SU-DHL-6 (cell line): Measurements from ENCODE around the gene NNAT.

ENCODE experiments used
- EZH2phosphoT487 ChIP-seq: fragments of 200-600 bp; sonication (generic), shearing (Covaris generic); conservative IDR thresholded peaks from 2 replicates; pipeline ENCODE4 v1.6.1; 2018; ENCODE audit warnings: mild to moderate bottlenecking, antibody characterized with exemption, low read length, moderate library complexity, mixed read lengths
- TF ChIP-seq, protein P1 (sequence below): fragments of 200-600 bp; sonication (generic); IDR thresholded peaks from one replicate; pipeline ENCODE4 v1.5.1; 2017; ENCODE audit warnings: antibody characterized with exemption, mild to moderate bottlenecking, low read length, moderate library complexity; ENCODE audit not compliant: insufficient read depth, poor library complexity, severe bottlenecking

GRCh38 chr20:37558779-37559178 is 37.7 kb downstream of the NNAT start:
- TF ChIP-seq, protein P1, sequence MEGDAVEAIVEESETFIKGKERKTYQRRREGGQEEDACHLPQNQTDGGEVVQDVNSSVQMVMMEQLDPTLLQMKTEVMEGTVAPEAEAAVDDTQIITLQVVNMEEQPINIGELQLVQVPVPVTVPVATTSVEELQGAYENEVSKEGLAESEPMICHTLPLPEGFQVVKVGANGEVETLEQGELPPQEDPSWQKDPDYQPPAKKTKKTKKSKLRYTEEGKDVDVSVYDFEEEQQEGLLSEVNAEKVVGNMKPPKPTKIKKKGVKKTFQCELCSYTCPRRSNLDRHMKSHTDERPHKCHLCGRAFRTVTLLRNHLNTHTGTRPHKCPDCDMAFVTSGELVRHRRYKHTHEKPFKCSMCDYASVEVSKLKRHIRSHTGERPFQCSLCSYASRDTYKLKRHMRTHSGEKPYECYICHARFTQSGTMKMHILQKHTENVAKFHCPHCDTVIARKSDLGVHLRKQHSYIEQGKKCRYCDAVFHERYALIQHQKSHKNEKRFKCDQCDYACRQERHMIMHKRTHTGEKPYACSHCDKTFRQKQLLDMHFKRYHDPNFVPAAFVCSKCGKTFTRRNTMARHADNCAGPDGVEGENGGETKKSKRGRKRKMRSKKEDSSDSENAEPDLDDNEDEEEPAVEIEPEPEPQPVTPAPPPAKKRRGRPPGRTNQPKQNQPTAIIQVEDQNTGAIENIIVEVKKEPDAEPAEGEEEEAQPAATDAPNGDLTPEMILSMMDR, result no peak
- TF ChIP-seq EZH2phosphoT487, result no peak
